Medulla oblongata (tissue), 1 donor: ENCODE measurements around the gene PPP1R27.
"Not testable (repeated sequence)": the region's sequence is repeated elsewhere in the genome, so short reads cannot be mapped to it uniquely, and the experiment has no call there.

Source experiments
- DNase-seq: peaks from one replicate; pipeline ENCODE4 v3.0.0-alpha.2; 2015; ENCODE audit errors: extremely low spot score

PPP1R27 gene

DNA sequence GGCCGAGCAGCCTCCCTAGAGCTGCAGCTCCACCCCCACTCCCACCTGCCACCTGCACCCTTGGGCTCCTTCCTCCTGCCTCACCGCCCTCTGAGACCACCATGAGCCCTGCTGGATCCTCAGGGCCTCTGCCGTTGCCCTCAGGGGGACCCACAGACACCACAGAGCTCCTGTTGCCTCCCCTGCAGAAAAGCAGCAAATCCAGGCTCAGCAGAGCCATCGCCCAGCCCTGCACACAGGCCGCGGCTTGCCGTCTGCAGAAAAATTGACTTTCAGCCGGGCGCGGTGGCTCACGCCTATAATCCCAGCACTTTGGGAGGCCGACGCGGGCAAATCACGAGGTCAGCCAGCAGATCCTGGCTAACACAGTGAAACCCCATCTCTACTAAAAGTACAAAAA lies 7.0 kb upstream of the PPP1R27 start:
- DNase-seq, result no peak

DNA sequence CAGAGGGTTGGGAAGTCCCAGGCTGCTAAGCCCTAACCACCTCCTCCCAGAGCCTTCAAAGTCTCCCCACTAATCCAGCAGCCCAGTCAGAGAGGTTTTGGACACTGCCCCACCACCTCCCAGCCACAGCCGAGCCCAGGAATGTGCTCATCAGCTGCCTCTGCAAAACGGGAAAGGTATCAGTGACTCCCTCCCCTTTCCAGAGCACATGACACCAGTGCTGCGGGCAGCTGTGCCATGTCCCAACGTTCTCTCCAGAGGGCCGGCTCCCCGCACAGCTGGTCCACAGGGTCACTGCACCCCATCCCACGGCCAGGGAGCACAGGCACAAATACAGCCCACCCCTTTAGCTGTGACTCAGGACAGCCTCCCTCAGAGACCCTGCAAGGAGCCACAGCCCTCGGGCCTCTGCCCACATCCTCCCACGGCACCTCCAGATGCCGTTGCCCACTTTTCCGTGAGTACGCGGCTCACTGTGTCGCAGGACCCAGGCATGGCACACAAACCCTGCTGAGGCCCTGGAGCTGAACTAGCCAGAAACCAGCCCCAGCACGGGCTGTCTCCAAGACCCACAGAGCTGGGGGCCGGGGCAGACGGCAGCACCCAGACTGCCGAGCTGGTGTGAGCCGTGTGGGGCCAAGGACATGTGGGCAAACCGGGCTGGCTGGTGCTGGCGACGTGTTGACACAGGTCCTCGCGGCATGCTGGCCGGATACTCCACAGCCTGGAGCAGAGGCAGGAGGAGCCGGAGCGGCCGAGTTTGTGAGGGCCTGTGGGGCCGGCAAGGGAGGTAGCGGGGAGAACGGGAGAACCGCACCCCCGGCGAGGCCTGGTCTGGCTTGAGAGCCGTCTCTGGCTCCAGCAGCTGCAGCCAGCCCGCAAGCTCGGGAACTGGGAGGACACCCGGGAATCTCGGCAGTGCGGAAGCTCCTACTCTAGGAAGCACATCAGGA lies 6.3 kb upstream of the PPP1R27 start:
- DNase-seq, result no peak

DNA sequence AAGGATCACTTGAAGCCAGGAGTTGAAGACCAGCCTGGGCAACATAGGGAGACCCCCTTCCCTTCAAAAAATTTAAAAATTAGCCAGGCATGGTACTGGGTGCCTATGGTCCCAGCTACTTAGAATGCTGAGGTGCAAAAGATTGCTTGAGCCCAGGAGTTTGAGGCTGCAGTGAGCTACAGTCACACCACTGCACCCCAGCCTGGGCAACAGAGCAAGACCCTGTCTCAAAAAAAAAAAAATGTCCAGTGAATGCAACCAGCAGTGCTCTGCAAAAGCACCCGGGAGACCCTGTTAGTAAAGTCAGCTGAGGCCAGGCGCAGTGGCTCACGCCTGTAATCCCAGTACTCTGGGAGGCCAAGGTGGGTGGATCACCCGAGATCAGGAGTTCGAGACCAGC lies 5.2 kb upstream of the PPP1R27 start:
- not testable (repeated sequence) for DNase-seq

DNA sequence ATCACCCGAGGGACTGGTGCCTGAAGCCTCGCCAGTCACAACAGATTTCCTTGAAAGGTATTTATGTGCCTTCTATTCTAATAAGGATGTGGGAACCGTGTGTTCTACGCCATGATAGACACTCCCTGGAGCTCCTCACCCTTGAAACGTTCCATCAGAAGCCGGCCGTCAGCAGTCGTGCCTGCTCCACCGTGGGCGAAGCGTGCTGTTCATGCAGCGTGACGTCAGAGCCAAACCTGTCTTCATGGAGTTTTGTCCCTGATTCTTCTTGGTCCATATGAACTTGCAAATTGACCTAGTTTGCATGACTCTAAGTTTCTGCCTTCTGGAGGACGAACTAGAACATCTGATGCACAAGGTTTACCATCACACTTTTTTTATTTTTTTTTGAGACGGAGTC lies 4.5 kb upstream of the PPP1R27 start:
- DNase-seq, result no peak

DNA sequence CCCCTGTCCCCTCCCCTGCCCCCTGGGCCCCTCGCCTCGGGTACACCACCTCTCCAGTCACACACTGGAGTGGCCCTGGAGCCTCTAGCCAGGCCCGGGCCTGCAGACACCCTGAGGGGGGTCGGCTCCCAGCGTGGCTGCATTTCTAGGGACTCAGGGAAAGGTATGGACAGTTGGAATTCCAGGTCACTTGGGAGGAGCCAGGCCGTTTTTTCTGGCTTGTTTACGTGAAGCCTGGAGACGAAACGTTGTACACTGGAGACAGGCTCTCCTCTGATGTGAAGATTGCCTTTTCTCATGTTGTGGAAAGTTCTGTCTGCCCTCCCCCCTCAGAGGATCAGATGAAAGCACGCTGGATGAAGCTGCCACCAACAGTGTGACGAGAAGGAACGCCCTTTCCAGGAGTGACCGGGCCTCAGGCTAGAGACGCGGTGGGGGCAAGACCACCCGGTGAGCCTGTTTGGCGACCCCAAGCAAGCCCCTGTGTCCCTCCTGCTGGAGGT lies 4.0 kb upstream of the PPP1R27 start:
- no peak for DNase-seq

DNA sequence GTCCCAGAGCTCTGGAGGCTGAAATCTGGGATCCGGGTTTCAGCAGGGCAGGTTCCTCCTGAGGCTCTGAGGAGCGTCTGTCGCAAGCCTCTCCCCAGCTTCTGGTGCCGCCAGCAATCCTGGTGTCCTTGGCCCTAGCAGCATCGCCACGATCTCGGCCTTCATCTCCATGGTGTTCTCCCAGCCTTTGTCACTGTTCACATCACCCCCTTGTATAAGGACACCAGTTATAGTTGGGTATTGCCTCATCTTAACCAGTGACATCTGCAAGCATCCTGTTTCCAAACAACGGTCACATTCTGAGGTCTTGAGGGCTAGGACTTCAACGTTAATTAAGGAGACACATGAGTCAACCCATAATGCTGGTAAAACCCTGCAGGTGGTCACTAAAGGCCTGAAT lies 2.8 kb upstream of the PPP1R27 start:
- DNase-seq, result no peak

DNA sequence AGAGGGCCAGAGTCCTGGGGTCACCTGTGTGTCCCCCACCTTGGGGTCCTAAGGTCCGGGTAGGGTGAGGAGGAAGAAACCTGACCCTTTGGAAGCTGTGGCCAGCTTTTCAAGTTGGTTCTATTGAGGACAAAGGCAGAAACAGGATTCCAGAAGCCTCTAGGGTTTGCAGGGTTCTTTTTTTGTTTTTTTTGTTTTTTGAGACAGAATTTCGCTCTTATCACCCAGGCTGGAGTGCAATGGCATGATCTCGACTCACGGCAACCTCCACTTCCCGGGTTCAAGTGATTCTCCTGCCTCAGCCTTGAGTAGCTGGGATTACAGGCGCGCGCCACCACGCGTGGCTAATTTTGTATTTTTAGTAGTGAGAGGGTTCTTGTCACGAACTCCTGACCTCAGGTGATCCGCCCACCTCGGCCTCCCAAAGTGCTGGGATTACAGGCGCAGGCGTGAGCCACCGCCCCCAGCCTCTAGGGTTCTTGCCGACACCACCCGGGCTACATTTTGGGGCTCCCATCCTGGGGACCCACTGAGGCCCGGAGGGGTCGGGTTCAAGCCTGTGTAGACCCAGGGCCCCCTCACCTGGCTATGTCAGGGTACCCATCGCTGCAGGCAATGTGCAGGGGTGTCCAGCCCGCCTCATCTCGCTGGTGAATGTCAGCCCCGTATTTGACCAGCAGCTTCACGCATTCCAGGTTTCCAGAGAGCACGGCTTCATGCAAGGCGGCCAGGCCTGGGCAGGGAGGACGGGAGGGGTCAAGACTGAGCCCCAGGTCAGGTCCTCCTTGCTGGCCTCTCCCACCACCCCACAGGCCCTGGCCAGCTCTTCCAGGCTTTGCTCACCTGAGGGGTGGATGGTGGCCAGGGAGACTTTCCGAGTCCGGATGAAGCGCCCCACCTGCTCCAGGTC lies 674 bp downstream of the PPP1R27 start:
- DNase-seq, result no peak

DNA sequence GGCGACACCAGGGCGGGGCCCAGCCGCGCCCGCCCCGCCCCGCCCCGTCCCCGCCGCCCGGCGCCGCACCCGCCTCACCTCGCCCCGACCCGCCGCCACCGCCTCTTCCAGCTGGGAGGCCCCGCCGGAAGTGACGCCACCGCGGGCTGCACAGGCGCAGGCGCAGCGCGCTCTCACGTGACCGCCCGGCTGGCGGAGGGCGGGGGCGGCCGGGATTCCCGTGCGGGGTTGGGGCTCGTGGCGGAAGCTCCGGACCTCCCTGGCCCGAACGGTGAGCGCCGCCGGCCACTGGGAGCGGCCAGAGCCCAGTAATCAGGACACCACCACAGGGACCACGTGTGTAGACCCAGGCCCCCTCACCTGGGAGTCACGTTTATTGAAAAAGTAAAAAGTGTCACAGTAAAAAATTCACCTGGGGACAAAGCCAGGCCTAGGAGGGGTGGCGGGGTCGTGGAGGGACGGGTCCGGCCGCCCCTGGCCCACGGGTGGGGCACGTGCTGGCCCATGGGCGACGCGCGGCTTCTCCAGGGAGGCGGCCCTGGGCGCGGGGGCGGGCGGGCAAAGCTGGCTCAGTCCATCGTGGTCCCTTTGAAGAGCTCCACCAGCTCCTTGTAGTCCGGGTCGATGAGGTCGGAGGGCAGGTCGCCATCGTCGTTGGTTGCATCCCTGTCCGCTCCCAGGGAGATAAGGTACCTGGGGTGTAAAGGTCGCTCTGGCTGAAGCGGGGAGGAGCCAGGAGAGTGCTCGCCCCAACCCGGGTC lies 1.5 kb downstream of the PPP1R27 start, which contains the start of gene MCRIP1:
Gene MCRIP1 (minus strand): TSS at position 132 of the 761 bp plus-strand sequence. CDS start 8,785 bp downstream, outside the sequence.
- DNase-seq, result peak; percentile 91

DNA sequence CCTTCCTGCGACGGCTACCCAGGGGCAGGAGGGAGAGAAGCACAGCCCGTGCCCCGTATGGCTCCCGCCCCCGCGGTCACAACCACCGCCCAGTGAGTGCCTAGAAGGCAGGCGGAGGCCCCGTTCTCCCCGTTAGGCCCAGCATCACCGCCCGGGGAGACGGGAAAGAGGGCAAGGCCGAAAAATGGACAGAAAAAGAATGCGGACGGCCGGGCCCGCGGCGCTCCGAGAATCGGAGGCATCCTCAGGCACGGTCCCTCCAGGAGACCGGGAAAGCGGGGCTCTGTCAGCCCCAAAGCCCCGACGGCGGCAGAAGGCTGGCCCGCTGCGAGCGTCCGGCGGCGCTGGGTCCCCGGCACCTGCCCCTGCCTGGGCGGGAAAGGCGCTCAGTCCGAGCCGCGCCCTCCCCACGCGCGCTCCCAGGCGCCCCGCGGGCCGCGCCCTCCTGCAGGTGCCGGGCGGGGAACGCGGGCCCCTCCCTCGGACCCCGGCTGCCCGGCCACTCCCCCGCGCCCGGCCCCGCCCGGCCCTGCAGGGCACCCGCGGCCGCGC lies 2.2 kb downstream of the PPP1R27 start:
- DNase-seq, result no peak

DNA sequence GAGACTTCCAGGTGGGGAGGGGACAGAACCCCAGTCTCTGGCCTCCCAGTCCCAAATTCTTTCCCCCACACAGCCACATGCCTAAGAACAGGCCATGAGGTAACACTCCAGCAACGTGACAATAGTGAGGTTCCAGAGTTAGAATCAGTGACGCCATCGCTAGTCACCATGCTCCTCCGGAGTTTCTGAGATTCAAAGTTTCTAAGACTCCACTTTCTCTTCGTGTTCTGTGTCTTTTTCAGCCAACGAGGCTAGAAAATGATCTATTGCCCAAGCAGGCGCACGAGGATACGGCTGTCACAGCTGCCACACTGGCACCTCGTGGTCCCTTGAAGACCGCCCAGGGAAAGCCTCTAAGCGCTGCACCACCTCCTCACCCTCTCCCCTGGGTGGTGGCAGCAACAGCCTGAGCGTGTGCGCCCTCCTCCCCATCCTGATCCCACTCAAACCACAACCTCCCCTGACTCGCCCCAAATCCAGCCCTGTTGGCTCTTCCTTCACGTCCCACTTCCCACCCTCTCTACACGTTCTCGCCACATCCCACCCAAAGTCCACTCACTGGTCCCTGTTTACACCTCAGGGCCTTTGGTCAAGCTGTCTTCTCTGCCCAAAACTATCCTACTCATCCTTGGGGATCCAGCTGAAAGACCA lies 2.8 kb downstream of the PPP1R27 start:
- peak; percentile 23 for DNase-seq

DNA sequence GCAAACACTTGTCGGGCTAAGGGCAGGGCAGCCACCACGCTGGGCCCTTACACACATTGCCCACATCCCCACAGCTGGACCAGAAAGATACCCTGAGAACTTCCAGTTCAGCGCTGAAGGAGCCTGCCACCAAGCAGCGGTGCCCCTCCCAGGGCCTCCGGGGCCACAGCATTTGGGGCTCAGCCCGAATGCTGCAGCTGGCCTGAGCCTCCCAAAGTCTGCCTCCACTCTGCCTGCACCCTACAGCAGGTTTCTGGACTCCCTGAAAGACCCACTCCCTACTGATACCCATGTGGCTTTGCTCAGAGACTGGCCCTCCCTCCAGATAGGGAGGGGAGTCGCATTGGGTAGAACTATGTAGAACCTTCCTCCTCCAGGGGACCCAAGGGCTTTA lies 3.3 kb downstream of the PPP1R27 start:
- no peak for DNase-seq

DNA sequence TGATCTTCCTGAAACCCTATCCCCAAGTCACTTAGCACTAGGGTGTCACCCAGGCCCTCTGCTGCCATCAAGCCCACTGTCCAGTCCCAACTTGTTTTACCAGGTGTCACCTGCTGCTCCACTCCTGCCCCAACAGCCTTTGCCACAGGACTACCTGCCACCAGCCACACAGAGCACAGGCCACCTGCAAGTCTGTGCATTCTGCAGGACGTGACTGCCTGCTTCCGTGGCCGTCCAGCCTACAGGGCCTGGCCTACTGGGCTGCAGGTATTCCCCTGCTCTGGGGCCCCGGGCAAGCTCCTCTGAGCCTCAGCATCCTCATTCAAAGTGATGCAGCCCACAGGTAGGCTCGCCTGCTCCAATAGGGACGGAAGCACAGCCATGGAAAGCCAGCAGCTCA lies 5.0 kb downstream of the PPP1R27 start:
- DNase-seq, result no peak

DNA sequence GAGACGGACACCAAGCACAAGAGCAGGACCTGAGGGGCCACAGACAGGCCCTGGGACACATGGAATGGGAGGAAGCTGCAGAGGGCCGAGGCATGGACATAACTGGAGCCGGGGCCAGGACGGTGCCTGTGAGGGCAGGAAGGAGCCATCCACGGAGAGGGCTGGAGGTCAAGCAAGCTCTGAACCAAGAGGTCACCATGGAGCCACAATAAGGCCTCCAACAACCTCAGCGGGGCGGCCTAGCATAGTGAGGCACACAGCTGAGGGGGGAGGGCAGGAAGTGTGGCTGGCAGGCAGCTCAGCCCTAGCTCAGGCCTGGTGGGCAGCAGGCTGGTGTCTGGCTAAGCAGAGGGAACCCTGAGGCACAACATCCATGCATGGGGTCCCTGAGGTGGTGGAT lies 6.2 kb downstream of the PPP1R27 start:
- no peak for DNase-seq

DNA sequence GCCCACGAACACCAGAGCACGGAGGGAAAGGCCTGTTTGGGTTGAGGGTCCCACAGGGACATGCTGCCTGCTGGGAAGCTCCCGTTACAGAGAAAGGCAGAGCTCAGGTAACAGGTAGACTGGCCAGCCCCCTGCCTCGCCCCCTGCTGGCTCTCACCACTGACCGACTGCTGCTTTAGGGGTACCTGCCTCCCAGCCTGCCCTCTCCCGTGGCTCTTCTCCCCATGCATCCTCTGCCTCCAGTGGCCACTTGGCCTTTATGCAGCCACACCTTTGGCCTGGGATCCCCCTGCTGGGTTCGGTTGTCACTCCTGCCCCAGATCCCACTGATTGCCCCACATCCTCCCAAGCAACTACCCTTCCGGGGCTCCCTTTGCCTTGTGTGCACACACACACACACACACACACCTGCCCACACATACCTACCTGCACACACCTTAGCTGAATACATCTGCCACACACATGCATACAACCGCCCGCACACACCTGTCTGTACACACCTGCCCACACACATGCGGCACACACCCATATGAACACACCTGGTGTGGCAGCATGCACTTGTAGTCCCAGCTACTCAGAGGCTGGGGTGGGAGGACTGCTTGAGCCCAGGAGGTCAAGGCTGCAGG lies 8.9 kb downstream of the PPP1R27 start:
- no peak for DNase-seq

DNA sequence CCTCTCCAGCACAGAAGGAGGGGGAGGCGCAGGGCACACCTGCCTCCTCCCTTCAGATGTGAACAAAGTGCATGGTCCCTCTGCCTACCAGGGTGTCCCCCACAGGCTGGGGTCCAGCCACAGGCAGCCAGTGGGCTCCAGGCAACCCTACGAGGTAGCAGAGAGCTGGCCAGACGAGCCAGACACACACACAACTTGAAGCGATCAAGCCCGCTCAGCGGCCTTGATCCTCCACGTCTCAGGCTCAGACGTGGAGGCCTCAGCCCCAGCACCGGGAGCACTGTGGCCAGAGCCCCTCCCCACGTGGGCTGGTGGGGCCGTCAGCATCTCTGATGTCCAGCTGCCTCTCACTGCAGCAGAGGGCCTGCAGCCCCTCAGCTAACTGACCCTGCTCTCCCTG lies 10.3 kb downstream of the PPP1R27 start:
- no peak for DNase-seq

DNA sequence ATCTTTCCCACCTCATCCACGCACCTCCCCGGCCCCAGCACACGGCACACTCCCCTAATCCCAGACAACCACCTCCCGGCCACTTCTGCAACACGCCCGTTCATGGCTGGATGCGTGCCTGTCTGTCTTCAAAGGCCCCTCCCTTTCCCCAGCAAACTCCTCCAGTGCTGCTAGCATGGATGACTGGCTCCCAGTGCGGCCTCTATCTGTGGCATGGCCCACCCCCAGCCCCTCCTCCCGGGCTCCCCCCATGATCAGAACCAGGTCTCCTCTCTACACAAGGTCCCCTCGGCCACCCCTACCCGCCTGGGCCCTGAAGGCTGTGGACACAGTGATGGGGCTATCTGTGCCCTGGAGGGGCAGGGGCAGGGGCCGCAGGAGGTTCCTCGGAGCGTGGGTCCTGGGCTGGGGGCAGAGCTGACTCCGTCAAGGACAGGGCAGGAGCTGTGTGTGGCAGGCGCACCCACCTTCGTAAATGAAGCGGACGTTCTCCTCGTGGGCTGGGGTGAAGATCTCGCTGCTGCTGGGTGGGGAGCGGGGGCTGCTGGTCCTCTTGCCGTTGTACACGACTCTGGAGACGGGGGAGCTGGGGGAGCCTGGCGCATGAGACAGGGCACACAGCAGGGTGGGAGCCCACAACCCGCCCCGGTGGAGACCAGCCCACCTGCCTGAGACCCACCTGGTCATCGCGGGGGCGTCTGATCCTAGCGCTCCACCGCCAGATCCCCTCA lies 10.9 kb downstream of the PPP1R27 start:
- DNase-seq, result no peak

DNA sequence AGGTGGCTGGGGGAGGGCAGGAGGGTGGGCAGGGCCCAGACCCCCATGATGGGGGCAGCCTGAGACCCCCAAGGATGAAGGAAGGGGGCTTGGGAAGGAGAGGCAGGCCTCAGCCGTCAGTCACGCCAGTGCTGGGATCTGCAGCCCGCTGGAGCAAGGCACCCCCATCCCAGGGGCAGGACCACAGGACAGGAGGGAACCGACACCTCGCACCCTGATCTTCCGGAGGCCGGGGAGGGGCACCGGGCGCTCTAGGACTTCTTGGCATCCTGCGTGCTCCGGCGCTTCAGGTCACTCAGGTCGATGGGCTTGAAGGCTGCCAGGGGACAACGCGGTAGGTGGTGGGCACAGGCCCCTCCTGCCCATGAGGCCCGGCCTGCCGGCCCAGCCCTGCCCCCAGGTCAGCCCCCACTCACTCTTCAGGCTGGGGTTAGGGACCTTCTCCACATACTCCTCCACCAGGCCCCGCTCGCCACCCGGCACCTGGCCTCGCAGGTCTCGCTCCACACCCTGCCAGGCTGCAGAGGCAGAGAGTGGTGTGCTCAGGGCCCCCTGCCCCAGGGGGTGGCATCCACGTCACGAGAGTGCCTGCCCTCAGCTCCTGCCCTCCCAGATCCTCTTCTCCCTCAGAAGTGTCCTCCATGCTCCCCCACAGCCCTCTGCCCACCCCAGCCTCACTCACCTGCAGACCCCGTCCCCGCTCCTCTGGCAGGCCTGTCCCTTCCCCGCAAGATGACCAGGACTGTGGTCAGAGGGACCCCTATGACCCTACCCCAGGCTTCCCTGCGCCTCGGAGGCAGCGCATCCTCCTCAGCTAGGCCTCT lies 11.6 kb downstream of the PPP1R27 start:
- no peak for DNase-seq

DNA sequence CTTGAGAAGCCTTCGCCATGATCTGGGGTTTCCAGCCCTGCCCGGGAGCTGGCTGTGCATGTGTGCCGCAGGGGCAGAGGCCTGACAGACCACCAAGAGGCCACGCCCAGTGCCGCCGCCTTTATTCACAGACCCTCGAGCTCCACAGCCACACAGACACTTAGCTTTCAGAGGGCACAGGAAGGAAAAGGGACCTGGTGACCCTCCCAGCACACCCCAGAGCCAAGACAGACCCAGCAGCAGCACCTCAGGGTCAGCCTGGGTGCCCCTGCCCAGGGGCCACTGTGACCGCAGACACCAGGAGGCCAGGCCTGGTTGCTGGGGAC lies 12.6 kb downstream of the PPP1R27 start:
- DNase-seq, result no peak
